OCI-M2 (cell line): ENCODE results near the gene ADGRL3.
"Not testable (repeated sequence)": the region's sequence is repeated elsewhere in the genome, so short reads cannot be mapped to it uniquely, and the experiment has no call there.

ENCODE experiments used
- DNase-seq: peaks from one replicate; lab custom pipeline; 2025; ENCODE audit not compliant: unreplicated experiment; lab: John Stamatoyannopoulos, UW

The ADGRL3 gene

GRCh38 chr4:61204353-61205060 is 4.4 kb downstream of the ADGRL3 start:
- no peak for DNase-seq

GRCh38 chr4:61205066-61205465 is 4.9 kb downstream of the ADGRL3 start:
- DNase-seq: no peak

- DNase-seq: not testable (repeated sequence)
Measured at GRCh38 chr4:61207156-61207555, 7.0 kb downstream of the ADGRL3 start.

- DNase-seq: no peak
Measured at GRCh38 chr4:61210186-61210939, 10.2 kb downstream of the ADGRL3 start.

- no peak for DNase-seq
Measured at GRCh38 chr4:61211781-61212180, 11.7 kb downstream of the ADGRL3 start.

- DNase-seq: no peak
Measured at GRCh38 chr4:61212788-61213187, 12.7 kb downstream of the ADGRL3 start.

- no peak for DNase-seq
Measured at GRCh38 chr4:61214680-61215079, 14.6 kb downstream of the ADGRL3 start.

- DNase-seq: no peak
Measured at GRCh38 chr4:61217222-61217621, 17.1 kb downstream of the ADGRL3 start.

GRCh38 chr4:61220556-61220955 is 20.4 kb downstream of the ADGRL3 start:
- DNase-seq: no peak

- DNase-seq: no peak
Measured at GRCh38 chr4:61223385-61223784, 23.3 kb downstream of the ADGRL3 start.

GRCh38 chr4:61224573-61224972 is 24.4 kb downstream of the ADGRL3 start:
- DNase-seq: no peak

GRCh38 chr4:61225656-61226055 is 25.5 kb downstream of the ADGRL3 start:
- no peak for DNase-seq

GRCh38 chr4:61231421-61231820 is 31.3 kb downstream of the ADGRL3 start:
- DNase-seq: no peak

GRCh38 chr4:61239250-61239649 is 39.1 kb downstream of the ADGRL3 start:
- DNase-seq: no peak

GRCh38 chr4:61243962-61244361 is 43.8 kb downstream of the ADGRL3 start:
- DNase-seq: no peak

GRCh38 chr4:61245069-61245714 is 45.1 kb downstream of the ADGRL3 start:
- DNase-seq: no peak

GRCh38 chr4:61246034-61246433 is 45.9 kb downstream of the ADGRL3 start:
- DNase-seq: no peak

- no peak for DNase-seq
Measured at GRCh38 chr4:61248705-61249104, 48.6 kb downstream of the ADGRL3 start.

- no peak for DNase-seq
Measured at GRCh38 chr4:61251129-61251528, 51.0 kb downstream of the ADGRL3 start.

GRCh38 chr4:61254406-61254805 is 54.3 kb downstream of the ADGRL3 start:
- DNase-seq: no peak

- DNase-seq: no peak
Measured at GRCh38 chr4:61273233-61273632, 73.1 kb downstream of the ADGRL3 start.

- DNase-seq: no peak
Measured at GRCh38 chr4:61274286-61274685, 74.2 kb downstream of the ADGRL3 start.
